BLaER1 (cell line): ENCODE measurements around the gene C9orf152.
"Not testable (repeated sequence)": the region's sequence is repeated elsewhere in the genome, so short reads cannot be mapped to it uniquely, and the experiment has no call there.

ENCODE experiments used
- H3K27ac ChIP-seq: shearing (Covaris generic); formaldehyde crosslinking; 2 replicates; pipeline ENCODE4 v1.8.1; 2022
- H3K27me3 ChIP-seq: shearing (Covaris generic); formaldehyde crosslinking; 2 replicates; pipeline ENCODE4 v1.8.1; 2022
- H3K36me3 ChIP-seq: shearing (Covaris generic); formaldehyde crosslinking; 2 replicates; pipeline ENCODE4 v1.8.1; 2022
- H3K4me1 ChIP-seq: shearing (Covaris generic); formaldehyde crosslinking; 2 replicates; pipeline ENCODE4 v1.8.1; 2022
- H3K4me2 ChIP-seq: shearing (Covaris generic); formaldehyde crosslinking; 2 replicates; pipeline ENCODE4 v1.8.1; 2022
- H3K4me3 ChIP-seq: shearing (Covaris generic); formaldehyde crosslinking; 2 replicates; pipeline ENCODE4 v1.8.1; 2022
- H3K9ac ChIP-seq: shearing (Covaris generic); formaldehyde crosslinking; 2 replicates; pipeline ENCODE4 v1.8.1; 2022
- H3K9me3 ChIP-seq: shearing (Covaris generic); formaldehyde crosslinking; 2 replicates; pipeline ENCODE4 v1.8.1; 2022
- H4K20me1 ChIP-seq: shearing (Covaris generic); formaldehyde crosslinking; 2 replicates; pipeline ENCODE4 v1.8.1; 2022
- Cebpa-rat ChIP-seq: shearing (Covaris generic); IDR thresholded peaks from 2 replicates; pipeline ENCODE4 v1.8.1; 2022

The C9orf152 gene

DNA sequence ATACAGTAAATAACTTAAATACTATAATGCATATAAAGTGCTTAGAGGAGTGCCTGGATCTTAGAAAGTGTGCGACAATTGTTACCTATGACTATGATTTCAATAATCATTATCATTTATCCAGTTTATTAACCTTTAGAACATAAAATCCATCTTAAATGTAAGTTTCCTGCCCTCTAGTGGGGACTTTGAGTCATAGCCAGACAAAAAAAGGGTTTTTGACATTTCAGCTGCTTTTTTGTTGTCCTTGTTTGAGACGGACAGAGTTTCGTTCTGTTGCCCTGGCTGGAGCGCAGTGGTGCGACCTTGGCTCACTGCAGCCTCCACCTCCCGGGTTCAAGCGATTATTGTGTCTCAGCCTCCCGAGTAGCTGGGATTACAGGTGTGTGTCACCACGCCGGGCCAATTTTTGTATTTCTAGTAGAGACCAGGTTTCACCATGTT lies 9.7 kb upstream of the C9orf152 start:
- Histone ChIP-seq H3K4me3 (no peak overlapping the region), H3K4me1 (peaks cover 13% of the 10 kb centered on the region), H3K36me3 (no peaks in the 10 kb centered on the region), H3K27ac (no peak overlapping the region), H3K4me2 (no peak overlapping the region), H3K27me3 (no peaks in the 10 kb centered on the region), H3K9me3 (no peaks in the 10 kb centered on the region), H3K9ac (no peak overlapping the region), H4K20me1 (no peaks in the 10 kb centered on the region)
- no peak for TF ChIP-seq Cebpa-rat

DNA sequence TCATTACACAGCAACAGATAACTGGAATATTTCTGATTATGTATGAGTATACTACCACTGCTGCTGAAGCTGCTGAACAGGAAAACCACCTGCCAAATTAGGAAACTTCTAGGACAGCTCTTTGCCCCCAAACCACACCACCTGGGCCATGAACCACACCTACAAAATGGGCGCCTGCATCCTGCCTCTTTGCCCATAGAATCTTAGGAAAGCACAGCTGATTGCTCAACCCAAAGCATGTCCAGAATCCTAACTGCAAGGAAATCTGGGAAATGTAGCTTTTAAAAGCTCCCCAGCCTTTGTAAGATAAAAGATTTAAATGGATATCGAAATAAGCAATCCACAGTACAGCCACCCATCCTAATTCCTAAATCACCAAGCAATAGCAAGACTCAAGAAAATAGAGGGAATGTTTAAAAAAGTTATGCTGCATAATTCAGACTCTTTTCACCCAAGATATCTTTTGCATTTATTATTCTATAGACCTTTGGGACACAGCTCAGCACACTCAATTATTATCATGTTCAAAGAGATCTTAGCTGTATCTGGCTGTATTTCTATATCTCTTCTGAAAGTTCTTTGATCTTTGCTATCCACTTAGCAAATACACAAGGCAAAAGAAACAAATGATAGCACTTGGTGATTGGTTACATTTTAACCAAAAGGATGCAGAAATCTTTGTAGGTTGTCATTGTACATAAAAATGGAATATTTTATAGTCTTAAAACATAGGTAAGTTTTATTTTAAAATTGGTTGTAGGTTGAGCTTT lies 6.8 kb upstream of the C9orf152 start:
- H3K9me3 ChIP-seq: 0 out of 2 replicates have a peak, but pooled peaks cover 5% of the 10 kb centered on the region
- peaks cover 13% of the 10 kb centered on the region for H3K4me1 ChIP-seq
- 0 out of 2 replicates have a peak overlapping the region, but pooled peaks have one; percentile 11 for H3K9ac ChIP-seq
- H4K20me1 ChIP-seq: no peaks in the 10 kb centered on the region
- H3K4me3 ChIP-seq: no peak overlapping the region
- TF ChIP-seq Cebpa-rat: no peak
- H3K27ac ChIP-seq: no peak overlapping the region
- H3K36me3 ChIP-seq: no peaks in the 10 kb centered on the region
- H3K4me2 ChIP-seq: peak overlapping the region; percentile 62
- H3K27me3 ChIP-seq: no peaks in the 10 kb centered on the region

- no peak for TF ChIP-seq Cebpa-rat
- Histone ChIP-seq H3K27ac (no peak overlapping the region), H3K36me3 (no peaks in the 10 kb centered on the region), H3K4me1 (peaks cover 13% of the 10 kb centered on the region), H3K9ac (no peak overlapping the region), H3K4me3 (no peak overlapping the region), H3K4me2 (peak overlapping the region; percentile 62), H4K20me1 (no peaks in the 10 kb centered on the region), H3K27me3 (no peaks in the 10 kb centered on the region), H3K9me3 (0 out of 2 replicates have a peak, but pooled peaks cover 5% of the 10 kb centered on the region)
Measured at GRCh38 chr9:110214090-110214489, 6.1 kb upstream of the C9orf152 start.

DNA sequence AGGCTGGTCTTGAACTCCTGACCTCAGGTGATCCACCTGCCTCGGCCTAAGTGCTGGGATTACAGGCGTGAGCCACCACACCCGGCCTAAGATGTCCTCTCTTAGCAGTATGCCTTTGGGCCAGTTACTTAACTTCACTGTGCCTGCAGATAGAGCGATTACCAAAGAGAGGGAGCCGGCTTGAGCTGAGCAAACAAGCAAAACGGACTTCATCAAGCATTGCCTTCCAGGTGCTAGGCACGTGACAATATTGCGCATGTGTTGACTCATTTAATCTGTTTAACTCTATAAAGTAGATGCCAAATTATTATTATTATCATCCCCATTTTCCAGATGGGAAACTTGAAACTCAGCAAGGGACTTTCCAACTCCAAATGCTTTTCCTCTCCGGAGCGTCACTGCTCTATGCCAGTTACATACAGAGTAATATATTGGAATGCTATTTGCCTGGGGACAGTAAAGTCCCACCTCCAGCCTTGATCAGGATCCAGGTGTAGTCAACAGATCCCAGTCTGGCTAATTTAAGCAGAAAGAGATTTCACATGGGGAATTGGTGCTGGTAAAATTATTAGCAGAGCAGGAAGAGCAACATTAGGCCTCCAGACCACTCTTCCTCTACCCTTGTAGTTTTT lies 5.6 kb upstream of the C9orf152 start:
- Histone ChIP-seq H3K9me3 (0 out of 2 replicates have a peak, but pooled peaks cover 5% of the 10 kb centered on the region), H3K27ac (no peak overlapping the region), H3K36me3 (no peaks in the 10 kb centered on the region), H3K4me3 (no peak overlapping the region), H3K27me3 (no peaks in the 10 kb centered on the region), H3K4me1 (peaks cover 13% of the 10 kb centered on the region), H3K4me2 (no peak overlapping the region), H4K20me1 (no peaks in the 10 kb centered on the region), H3K9ac (no peak overlapping the region)
- no peak for TF ChIP-seq Cebpa-rat

GRCh38 chr9:110207071-110207641 lies 803 bp downstream of the C9orf152 start:
- Histone ChIP-seq H3K4me3 (no peak overlapping the region), H3K4me2 (no peak overlapping the region), H3K27me3 (no peaks in the 10 kb centered on the region), H3K9me3 (0 out of 2 replicates have a peak, but pooled peaks cover 5% of the 10 kb centered on the region), H3K27ac (no peak overlapping the region), H3K9ac (no peak overlapping the region), H3K36me3 (no peaks in the 10 kb centered on the region), H3K4me1 (0 out of 2 replicates have a peak, but pooled peaks cover 5% of the 10 kb centered on the region), H4K20me1 (no peaks in the 10 kb centered on the region)
- TF ChIP-seq Cebpa-rat: no peak

DNA sequence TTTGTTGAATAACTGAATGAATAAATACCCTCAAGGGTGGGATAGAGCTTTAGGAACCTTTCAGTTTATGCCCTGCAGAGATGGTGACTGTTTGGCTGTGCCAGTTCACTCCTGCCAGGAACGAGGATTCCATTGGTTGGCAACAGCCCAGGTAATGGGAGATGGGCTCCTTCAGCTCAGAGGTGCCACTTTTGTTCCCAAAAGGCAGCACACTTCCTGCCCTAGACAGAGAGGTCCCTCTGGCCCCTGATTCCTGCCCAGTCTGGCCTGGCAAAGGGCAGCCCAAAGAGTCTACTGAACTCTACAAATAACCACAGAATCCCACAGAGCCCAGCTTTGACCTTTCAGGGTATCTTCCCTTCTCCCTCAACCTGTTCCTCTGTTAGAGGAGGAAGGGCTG lies 1.6 kb downstream of the C9orf152 start:
- no peaks in the 10 kb centered on the region for H3K9me3 ChIP-seq
- 0 out of 2 replicates have a peak, but pooled peaks cover 5% of the 10 kb centered on the region for H3K4me1 ChIP-seq
- H3K9ac ChIP-seq: no peak overlapping the region
- no peak overlapping the region for H3K27ac ChIP-seq
- no peaks in the 10 kb centered on the region for H4K20me1 ChIP-seq
- TF ChIP-seq Cebpa-rat: no peak
- no peaks in the 10 kb centered on the region for H3K36me3 ChIP-seq
- no peaks in the 10 kb centered on the region for H3K27me3 ChIP-seq
- no peak overlapping the region for H3K4me2 ChIP-seq
- H3K4me3 ChIP-seq: no peak overlapping the region

GRCh38 chr9:110205612-110206011 lies 2.3 kb downstream of the C9orf152 start:
- H4K20me1 ChIP-seq, H3K27ac ChIP-seq, H3K4me2 ChIP-seq, H3K4me1 ChIP-seq, H3K9ac ChIP-seq, H3K9me3 ChIP-seq, H3K36me3 ChIP-seq, H3K27me3 ChIP-seq, H3K4me3 ChIP-seq: not testable (repeated sequence)

DNA sequence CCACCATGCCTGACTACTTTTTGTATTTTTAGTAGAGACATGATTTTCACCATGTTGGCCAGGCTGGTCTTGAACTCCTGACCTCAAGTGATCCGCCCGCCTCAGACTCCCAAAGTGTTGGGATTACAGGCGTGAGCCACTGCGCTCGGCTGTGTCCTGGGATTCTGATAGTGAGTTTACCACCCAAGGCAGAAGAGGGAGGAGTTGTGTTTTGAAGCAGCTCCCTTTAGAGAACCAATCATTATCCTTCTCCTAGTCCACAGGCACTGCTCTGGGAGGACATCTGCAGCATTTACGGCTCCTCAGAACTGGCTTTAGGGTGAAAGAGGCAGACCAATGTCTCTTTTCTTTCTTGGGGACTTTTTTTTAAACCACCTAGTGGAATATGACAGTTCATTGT lies 5.7 kb downstream of the C9orf152 start:
- no peak for TF ChIP-seq Cebpa-rat
- peaks cover 5% of the 10 kb centered on the region; the same call in 1 of the 2 replicates for H3K4me1 ChIP-seq
- H3K36me3 ChIP-seq: no peaks in the 10 kb centered on the region
- no peak overlapping the region for H3K4me2 ChIP-seq
- H3K9me3 ChIP-seq: no peaks in the 10 kb centered on the region
- no peak overlapping the region for H3K9ac ChIP-seq
- H4K20me1 ChIP-seq: no peaks in the 10 kb centered on the region
- H3K27me3 ChIP-seq: no peaks in the 10 kb centered on the region
- no peak overlapping the region for H3K4me3 ChIP-seq
- H3K27ac ChIP-seq: no peak overlapping the region

DNA sequence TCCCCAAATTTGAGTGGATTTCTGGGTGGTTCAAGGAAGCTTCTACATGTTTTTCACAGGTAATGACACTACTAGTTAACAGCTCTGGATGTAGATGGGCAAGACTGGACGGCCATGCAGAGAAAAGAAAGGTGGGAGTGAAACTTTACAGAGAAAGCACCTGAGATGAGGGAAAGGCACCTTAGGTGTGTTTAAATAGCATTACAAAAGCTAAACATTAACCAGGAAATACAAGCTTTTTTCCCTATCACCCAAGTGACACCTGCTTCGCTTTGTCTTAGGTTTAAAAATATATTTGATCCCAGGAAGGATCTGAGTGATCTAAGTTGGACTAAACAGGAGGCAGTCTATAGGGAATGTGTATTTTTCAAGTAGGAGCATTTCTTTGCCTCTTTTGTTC lies 8.3 kb downstream of the C9orf152 start:
- H3K36me3 ChIP-seq: no peaks in the 10 kb centered on the region
- no peak overlapping the region for H3K4me3 ChIP-seq
- no peak overlapping the region for H3K4me2 ChIP-seq
- no peak for TF ChIP-seq Cebpa-rat
- H3K27ac ChIP-seq: no peak overlapping the region
- H3K27me3 ChIP-seq: no peaks in the 10 kb centered on the region
- H3K4me1 ChIP-seq: peaks cover 5% of the 10 kb centered on the region; the same call in 1 of the 2 replicates
- H3K9me3 ChIP-seq: no peaks in the 10 kb centered on the region
- H4K20me1 ChIP-seq: no peaks in the 10 kb centered on the region
- H3K9ac ChIP-seq: no peak overlapping the region

- H3K9me3 ChIP-seq: no peaks in the 10 kb centered on the region
- no peak overlapping the region for H3K9ac ChIP-seq
- H3K27me3 ChIP-seq: no peaks in the 10 kb centered on the region
- no peak overlapping the region for H3K4me3 ChIP-seq
- H3K4me2 ChIP-seq: no peak overlapping the region
- no peaks in the 10 kb centered on the region for H4K20me1 ChIP-seq
- TF ChIP-seq Cebpa-rat: no peak
- H3K36me3 ChIP-seq: no peaks in the 10 kb centered on the region
- H3K27ac ChIP-seq: no peak overlapping the region
- peaks cover 4% of the 10 kb centered on the region for H3K4me1 ChIP-seq
Measured at GRCh38 chr9:110198357-110198756, 9.6 kb downstream of the C9orf152 start.
